Hepatocyte (in vitro differentiated cells): ENCODE data around the gene IFT88.

Source experiments
- CTCF ChIP-seq: fragments of 200-600 bp; sonication (generic); IDR thresholded peaks from 2 replicates; pipeline ENCODE4 v1.5.1; 2016; ENCODE audit warnings: antibody characterized with exemption, mild to moderate bottlenecking; ENCODE audit not compliant: poor library complexity
- EZH2phosphoT487 ChIP-seq: fragments of 200-600 bp; sonication (generic); IDR thresholded peaks from one replicate; pipeline ENCODE4 v1.6.1; 2018; ENCODE audit warnings: antibody characterized with exemption, mild to moderate bottlenecking, low read depth, moderate library complexity; ENCODE audit not compliant: unreplicated experiment, severe bottlenecking

- TF ChIP-seq EZH2phosphoT487: no peak
- TF ChIP-seq CTCF: no peak
These were observed 41.6 kb downstream of the IFT88 start for GRCh38 chr13:20608438-20609020.
